GM18526 (cell line): ENCODE data around the gene DNMBP.

ENCODE experiments used
- POLR2A ChIP-seq: IDR thresholded peaks from 3 replicates; pipeline ENCODE4 v1.6.1; 2011; ENCODE audit not compliant: insufficient read length; ENCODE audit errors: extremely low read depth

DNMBP gene

GRCh38 chr10:99979066-99979685 lies 30.6 kb downstream of the DNMBP start:
- no peak for TF ChIP-seq POLR2A

- no peak for TF ChIP-seq POLR2A
These were observed 31.8 kb downstream of the DNMBP start for GRCh38 chr10:99977916-99978315.

GRCh38 chr10:99976886-99977665 lies 32.7 kb downstream of the DNMBP start:
- no peak for TF ChIP-seq POLR2A

- no peak for TF ChIP-seq POLR2A
These were observed 33.6 kb downstream of the DNMBP start for GRCh38 chr10:99975942-99976809.

DNA sequence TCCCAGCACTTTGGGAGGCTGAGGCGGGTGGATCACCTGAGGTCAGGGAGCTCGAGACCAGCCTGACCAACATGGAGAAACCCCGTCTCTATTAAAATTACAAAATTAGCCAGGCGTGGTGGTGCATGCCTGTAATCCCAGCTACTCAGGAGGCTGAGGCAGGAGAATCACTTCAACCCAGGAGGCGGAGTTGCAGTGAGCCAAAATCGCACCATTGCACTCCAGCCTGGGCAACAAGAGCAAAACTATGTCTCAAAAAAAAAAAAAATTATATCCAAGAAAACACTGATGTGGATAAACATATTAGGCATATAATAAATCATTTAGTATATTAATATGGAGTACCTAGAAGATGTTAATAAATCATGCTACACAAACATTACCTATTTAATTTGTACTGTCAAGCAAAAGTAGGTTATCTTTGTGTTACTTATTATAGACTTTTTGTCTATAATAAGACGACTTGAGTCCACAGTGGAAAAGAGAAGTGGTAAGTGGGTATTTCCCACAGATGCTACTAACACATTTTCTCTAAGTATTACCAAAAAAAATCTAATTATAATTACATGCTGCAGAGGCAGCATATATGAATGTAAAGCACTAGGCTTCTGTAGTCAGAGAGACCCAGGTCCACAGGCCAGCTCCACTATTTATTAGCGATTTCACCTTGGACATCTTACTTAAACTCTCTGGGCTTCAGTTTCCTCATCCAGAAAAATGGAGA lies 34.5 kb downstream of the DNMBP start:
- no peak for TF ChIP-seq POLR2A

GRCh38 chr10:99973190-99973589 lies 36.6 kb downstream of the DNMBP start:
- TF ChIP-seq POLR2A, result no peak

GRCh38 chr10:99967961-99968360 lies 41.8 kb downstream of the DNMBP start:
- no peak for TF ChIP-seq POLR2A

DNA sequence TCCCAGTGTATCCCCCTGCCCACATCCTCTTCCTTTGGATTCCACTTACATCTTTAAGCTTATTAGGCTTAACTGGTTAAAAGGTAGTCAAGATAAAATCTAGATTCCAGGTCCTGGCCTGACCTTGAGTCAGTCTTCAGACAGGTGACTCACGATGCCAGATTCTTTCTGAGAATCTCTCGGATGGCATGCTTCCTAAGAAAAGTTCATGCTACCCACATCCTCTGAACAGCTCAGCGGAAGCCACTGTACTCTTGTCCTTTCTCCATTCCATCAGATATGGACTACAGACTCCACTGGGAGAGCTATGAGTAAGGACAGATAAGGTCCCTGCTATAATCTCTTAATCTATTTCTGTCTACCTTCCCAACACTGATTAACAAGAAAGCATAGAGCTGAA lies 43.4 kb downstream of the DNMBP start:
- no peak for TF ChIP-seq POLR2A

- TF ChIP-seq POLR2A, result no peak
These were observed 44.0 kb downstream of the DNMBP start for GRCh38 chr10:99965700-99966099.

GRCh38 chr10:99964791-99965190 lies 45.0 kb downstream of the DNMBP start:
- no peak for TF ChIP-seq POLR2A

GRCh38 chr10:99958806-99959205 lies 50.9 kb downstream of the DNMBP start:
- TF ChIP-seq POLR2A, result no peak

DNA sequence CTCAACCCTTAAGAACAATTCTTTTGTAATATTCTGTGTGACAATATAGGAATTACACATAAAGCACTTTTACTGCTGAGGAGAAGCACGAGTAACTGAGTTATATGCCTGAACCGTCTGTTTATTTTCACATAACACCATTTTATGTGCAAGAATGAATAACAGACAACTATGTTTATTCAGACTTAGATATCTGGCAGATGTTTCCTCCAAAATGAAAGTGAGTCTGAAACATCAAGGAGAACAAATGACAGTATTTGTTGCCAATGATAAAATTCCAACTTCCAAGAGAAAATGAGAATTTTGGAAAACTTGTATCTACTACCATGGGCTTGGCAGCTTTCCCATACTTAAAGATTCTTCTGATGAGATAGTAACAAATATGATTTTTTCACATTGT lies 51.4 kb downstream of the DNMBP start:
- no peak for TF ChIP-seq POLR2A

- no peak for TF ChIP-seq POLR2A
These were observed 56.9 kb downstream of the DNMBP start for GRCh38 chr10:99952799-99953198.

GRCh38 chr10:99945263-99945662 lies 64.5 kb downstream of the DNMBP start:
- no peak for TF ChIP-seq POLR2A

DNA sequence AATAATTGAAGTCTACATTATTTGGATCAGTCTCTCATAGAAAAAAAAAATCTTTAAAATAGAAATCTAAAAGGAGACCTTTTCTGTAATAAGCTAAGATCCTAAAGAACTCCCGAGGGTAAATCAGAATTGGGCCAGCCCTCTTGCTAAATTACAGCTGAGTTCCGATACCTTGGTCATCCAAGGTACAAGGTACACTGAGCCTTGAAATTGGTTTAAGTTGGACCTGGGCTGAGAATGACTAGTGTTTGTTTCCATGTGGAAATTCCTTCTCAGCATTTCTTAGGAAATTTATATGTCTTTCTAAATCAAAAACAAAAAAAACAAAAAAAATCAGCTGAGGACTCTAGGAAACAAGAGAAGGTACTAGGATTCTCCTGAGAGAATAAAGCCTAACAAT lies 64.9 kb downstream of the DNMBP start:
- no peak for TF ChIP-seq POLR2A

DNA sequence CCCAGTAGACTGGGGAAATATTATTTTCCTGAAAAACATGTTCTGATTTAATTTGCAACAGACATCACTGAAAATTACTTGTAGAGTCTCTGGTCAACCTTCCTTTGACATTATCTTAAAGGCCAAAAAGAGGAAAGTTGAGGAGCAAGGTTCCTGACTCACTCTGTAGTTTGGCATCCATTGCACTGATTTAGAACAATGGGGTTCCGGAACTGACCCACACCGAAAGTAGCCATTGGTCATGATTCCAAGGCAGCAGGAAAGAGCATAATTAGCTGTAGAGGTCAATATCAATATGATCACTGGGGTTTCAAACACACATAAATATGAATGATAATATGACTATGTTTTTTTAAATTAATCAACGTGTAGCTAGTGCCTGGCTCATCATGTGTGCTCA lies 65.8 kb downstream of the DNMBP start:
- TF ChIP-seq POLR2A, result no peak
